Panc1 (cell line): ENCODE results near the gene POLG. TPM values are rescaled to one million over a fixed set of nuclear protein-coding genes. Genes with fewer than 3 reads are reported as not detected.

ENCODE experiments used
- ATAC-seq: fragments of 200-7000 bp; cut with Tn5 transposase; 2 replicates; pipeline ENCODE4 v1.9.1; 2020; ENCODE audit warnings: mild to moderate bottlenecking, moderate library complexity
- BruUV-seq: library from RNA; stranded (reverse); fragments of 400-500 nt; replicated peaks from 2 replicates; lab custom pipeline; 2021; lab: Mats Ljungman, UMichigan
- CTCF ChIA-PET: fragments of 300-600 bp; sonication (Branson Sonifier 250); formaldehyde crosslinking; loops from one replicate; lab custom pipeline; 2022; ENCODE audit warnings: antibody characterized with exemption; lab: Charles Lee
- POLR2A ChIA-PET: fragments of 300-600 bp; sonication (Branson Sonifier 250); formaldehyde crosslinking; loops from one replicate; lab custom pipeline; 2022; ENCODE audit warnings: antibody characterized with exemption; lab: Charles Lee
- DNase-seq: peaks from one replicate; pipeline ENCODE4 v3.0.0-alpha.2; 2010; ENCODE audit warnings: low read depth, low spot score
- H3K27ac ChIP-seq: 2 replicates; pipeline ENCODE4 v1.5.1; 2011; ENCODE audit warnings: mild to moderate bottlenecking, low read length, inconsistent platforms
- H3K27me3 ChIP-seq: fragments of 200-500 bp; sonication (Bioruptor generic); 2 replicates; pipeline ENCODE4 v1.6.0; 2014; ENCODE audit warnings: low read length, inconsistent platforms; ENCODE audit not compliant: control insufficient read depth, insufficient read depth
- H3K36me3 ChIP-seq: fragments of 200-500 bp; sonication (Bioruptor generic); 2 replicates; pipeline ENCODE4 v1.5.1; 2014; ENCODE audit warnings: inconsistent platforms, mild to moderate bottlenecking, low read length, moderate library complexity; ENCODE audit not compliant: control insufficient read depth, insufficient read depth
- H3K4me1 ChIP-seq: 2 replicates; pipeline ENCODE4 v1.5.1; 2011; ENCODE audit warnings: inconsistent platforms, mild to moderate bottlenecking, low read length, moderate library complexity; ENCODE audit not compliant: control insufficient read depth, insufficient read depth
- H3K4me3 ChIP-seq, 2 experiments: 2 replicates each; pipeline ENCODE4 v1.5.1; 2011 to 2012; ENCODE audit warnings: low read depth in 2 of 2, low read length in 2 of 2, mild to moderate bottlenecking in 2 of 2, inconsistent platforms in 1 of 2, moderate library complexity in 1 of 2
- H3K9me3 ChIP-seq: fragments of 200-500 bp; sonication (Bioruptor generic); 2 replicates; pipeline ENCODE4 v1.5.1; 2014; ENCODE audit warnings: low read depth, mild to moderate bottlenecking, inconsistent platforms, low read length, moderate library complexity; ENCODE audit not compliant: control insufficient read depth, insufficient read depth
- POLR2AphosphoS5 ChIP-seq: IDR thresholded peaks from 2 replicates; pipeline ENCODE4 v1.6.1; 2012; ENCODE audit warnings: mild to moderate bottlenecking, low read depth, low read length, moderate library complexity
- SIN3A ChIP-seq: IDR thresholded peaks from 2 replicates; pipeline ENCODE4 v1.6.1; 2012; ENCODE audit warnings: low read depth, mild to moderate bottlenecking, low read length, moderate library complexity, borderline replicate concordance; ENCODE audit not compliant: insufficient read depth
- TCF7L2 ChIP-seq: IDR thresholded peaks from 2 replicates; pipeline ENCODE4 v1.6.1; 2011; ENCODE audit warnings: mild to moderate bottlenecking, low read depth, low read length, inconsistent platforms
- in situ Hi-C: cut with HindIII; loops from 2 replicates; pipeline ENCODE4 v1.10.0; 2016; ENCODE audit warnings: low sequenced_read_pairs, low pct_unique_long_range_greater_than_20kb
- intact Hi-C: fragments of 100-400 bp; cut with micrococcal nuclease; formaldehyde crosslinking; loops from one replicate; pipeline ENCODE4 v1.10.0; 2022; ENCODE audit not compliant: unreplicated experiment
- total RNA-seq: library from RNA; stranded (reverse); gene quantifications from one replicate; pipeline ENCODE4 v1.2.1, GENCODE V29; 2021; ENCODE audit not compliant: unreplicated experiment
- TF ChIP-seq, protein P1 (sequence below): fragments of 450-650 bp; IDR thresholded peaks from 2 replicates; pipeline ENCODE4 v1.5.1; 2017; ENCODE audit warnings: mild to moderate bottlenecking
- TF ChIP-seq, protein P2 (sequence below), 2 experiments: IDR thresholded peaks; 2 replicates each; pipeline ENCODE4 v1.6.1; 2011 to 2012; ENCODE audit warnings: low read depth in 2 of 2, control low read depth in 1 of 2, low read length in 1 of 2, mild to moderate bottlenecking in 1 of 2, moderate library complexity in 1 of 2; ENCODE audit not compliant: insufficient read depth in 1 of 2

The POLG gene
- total RNA-seq, 1 experiment from 2014 or later, result 95.2 TPM

DNA sequence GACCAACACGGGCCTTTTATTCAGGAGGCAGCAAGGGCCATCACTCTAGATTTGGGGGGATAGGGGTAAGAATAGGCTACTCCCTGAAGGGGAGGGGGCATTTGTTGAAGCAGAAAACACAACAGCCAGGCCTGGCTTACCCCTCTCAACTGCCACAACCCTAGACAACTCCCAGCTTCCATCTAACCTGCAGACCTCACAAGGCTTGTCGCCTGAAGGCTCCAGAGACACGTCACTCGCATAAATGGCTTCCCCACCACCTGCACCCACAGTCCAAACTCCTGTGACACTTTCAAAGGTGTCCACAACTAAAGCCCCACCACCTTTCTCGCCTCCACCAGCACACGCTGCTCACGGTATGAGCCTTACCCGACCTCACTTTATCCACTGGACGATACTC, 14.9 kb downstream of the POLG start:
- Histone ChIP-seq H3K9me3 (no peaks in the 10 kb centered on the region), H3K27ac (no peak overlapping the region), H3K27me3 (no peaks in the 10 kb centered on the region), H3K4me3 (no peak overlapping the region), H3K4me1 (no peaks in the 10 kb centered on the region), H3K36me3 (peaks cover 28% of the 10 kb centered on the region)
- no TSS peak for BruUV-seq
- in situ Hi-C loops (no loop called here), intact Hi-C loops (no loop called here)
- POLR2A ChIA-PET, result no interaction called here
- CTCF ChIA-PET, result no interaction called here
- DNase-seq, result no peak
- no peak for ATAC-seq
- TF ChIP-seq TCF7L2 (no peak), SIN3A (no peak), POLR2AphosphoS5 (no peak; the same call in 1 of the 2 replicates)
- TF ChIP-seq, protein P1, sequence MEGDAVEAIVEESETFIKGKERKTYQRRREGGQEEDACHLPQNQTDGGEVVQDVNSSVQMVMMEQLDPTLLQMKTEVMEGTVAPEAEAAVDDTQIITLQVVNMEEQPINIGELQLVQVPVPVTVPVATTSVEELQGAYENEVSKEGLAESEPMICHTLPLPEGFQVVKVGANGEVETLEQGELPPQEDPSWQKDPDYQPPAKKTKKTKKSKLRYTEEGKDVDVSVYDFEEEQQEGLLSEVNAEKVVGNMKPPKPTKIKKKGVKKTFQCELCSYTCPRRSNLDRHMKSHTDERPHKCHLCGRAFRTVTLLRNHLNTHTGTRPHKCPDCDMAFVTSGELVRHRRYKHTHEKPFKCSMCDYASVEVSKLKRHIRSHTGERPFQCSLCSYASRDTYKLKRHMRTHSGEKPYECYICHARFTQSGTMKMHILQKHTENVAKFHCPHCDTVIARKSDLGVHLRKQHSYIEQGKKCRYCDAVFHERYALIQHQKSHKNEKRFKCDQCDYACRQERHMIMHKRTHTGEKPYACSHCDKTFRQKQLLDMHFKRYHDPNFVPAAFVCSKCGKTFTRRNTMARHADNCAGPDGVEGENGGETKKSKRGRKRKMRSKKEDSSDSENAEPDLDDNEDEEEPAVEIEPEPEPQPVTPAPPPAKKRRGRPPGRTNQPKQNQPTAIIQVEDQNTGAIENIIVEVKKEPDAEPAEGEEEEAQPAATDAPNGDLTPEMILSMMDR, result no peak
- TF ChIP-seq, protein P2, sequence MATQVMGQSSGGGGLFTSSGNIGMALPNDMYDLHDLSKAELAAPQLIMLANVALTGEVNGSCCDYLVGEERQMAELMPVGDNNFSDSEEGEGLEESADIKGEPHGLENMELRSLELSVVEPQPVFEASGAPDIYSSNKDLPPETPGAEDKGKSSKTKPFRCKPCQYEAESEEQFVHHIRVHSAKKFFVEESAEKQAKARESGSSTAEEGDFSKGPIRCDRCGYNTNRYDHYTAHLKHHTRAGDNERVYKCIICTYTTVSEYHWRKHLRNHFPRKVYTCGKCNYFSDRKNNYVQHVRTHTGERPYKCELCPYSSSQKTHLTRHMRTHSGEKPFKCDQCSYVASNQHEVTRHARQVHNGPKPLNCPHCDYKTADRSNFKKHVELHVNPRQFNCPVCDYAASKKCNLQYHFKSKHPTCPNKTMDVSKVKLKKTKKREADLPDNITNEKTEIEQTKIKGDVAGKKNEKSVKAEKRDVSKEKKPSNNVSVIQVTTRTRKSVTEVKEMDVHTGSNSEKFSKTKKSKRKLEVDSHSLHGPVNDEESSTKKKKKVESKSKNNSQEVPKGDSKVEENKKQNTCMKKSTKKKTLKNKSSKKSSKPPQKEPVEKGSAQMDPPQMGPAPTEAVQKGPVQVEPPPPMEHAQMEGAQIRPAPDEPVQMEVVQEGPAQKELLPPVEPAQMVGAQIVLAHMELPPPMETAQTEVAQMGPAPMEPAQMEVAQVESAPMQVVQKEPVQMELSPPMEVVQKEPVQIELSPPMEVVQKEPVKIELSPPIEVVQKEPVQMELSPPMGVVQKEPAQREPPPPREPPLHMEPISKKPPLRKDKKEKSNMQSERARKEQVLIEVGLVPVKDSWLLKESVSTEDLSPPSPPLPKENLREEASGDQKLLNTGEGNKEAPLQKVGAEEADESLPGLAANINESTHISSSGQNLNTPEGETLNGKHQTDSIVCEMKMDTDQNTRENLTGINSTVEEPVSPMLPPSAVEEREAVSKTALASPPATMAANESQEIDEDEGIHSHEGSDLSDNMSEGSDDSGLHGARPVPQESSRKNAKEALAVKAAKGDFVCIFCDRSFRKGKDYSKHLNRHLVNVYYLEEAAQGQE (IDR thresholded peaks at IDR 0.05; ENCODE audit: insufficient read depth in 1 of 2, low read depth in 2 of 2, low read length in 1 of 2), result no peak

DNA sequence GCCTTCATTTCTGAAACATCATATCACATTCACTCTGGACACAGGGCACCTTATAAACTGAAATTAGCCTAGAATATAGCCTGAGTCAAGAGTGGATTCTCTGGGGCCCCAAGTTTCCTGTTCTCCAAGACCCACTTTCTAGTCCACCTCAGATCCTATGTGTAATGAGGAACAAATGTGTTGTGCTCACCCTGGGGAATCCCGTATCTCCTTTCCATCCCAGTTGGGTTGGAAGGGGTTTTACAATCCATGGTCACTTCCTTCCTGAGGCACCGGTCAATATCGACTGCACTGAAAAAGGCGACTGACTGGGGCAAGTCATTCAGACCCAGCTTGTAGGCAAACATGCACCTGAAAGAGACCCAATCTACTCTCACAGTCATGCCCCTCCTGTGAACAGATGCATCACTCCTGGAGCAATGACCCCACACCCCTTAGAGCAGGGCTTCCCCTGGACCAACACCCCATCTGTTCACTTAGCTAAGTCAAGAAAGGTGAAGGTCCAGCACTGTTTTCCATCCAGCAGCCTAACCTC, 17.4 kb downstream of the POLG start:
- in situ Hi-C loops (no loop called here), intact Hi-C loops (no loop called here)
- H3K27ac ChIP-seq, result no peak overlapping the region
- no peaks in the 10 kb centered on the region for H3K4me1 ChIP-seq
- peaks cover 29% of the 10 kb centered on the region for H3K36me3 ChIP-seq
- ATAC-seq (no peak), DNase-seq (no peak)
- ChIA-PET POLR2A (no interaction called here), CTCF (no interaction called here)
- H3K9me3 ChIP-seq, result no peaks in the 10 kb centered on the region
- BruUV-seq, result TSS peak; percentile 28
- TF ChIP-seq, protein P2 (IDR thresholded peaks at IDR 0.05; ENCODE audit: insufficient read depth in 1 of 2, low read depth in 2 of 2, low read length in 1 of 2), result no peak
- TF ChIP-seq POLR2AphosphoS5, result peak; percentile 18; the same call in 1 of the 2 replicates
- H3K27me3 ChIP-seq, result no peaks in the 10 kb centered on the region
- H3K4me3 ChIP-seq, result no peak overlapping the region
